Ovary (tissue), 3 donors: Measurements from ENCODE around the gene TASP1.

Source experiments
- POLR2A ChIP-seq: fragments of 450-650 bp; IDR thresholded peaks from one replicate; pipeline ENCODE4 v1.6.1; 2017; ENCODE audit warnings: antibody characterized with exemption, mild to moderate bottlenecking, moderate library complexity
- TF ChIP-seq, protein P1 (sequence below), 3 donors: fragments of 450-650 bp in 2 of 3; fragments of 200-600 bp in 1 of 3; IDR thresholded peaks; one replicate each; pipeline versions ENCODE4 v1.5.1 to v1.8.0; 2016 to 2022; ENCODE audit warnings: antibody characterized with exemption in 3 of 3, mild to moderate bottlenecking in 1 of 3
- donor health status: DM: no; HTN: no; CAD: no.

GRCh38 chr20:13486694-13487093 is 152.0 kb downstream of the TASP1 start:
- TF ChIP-seq, protein P1, sequence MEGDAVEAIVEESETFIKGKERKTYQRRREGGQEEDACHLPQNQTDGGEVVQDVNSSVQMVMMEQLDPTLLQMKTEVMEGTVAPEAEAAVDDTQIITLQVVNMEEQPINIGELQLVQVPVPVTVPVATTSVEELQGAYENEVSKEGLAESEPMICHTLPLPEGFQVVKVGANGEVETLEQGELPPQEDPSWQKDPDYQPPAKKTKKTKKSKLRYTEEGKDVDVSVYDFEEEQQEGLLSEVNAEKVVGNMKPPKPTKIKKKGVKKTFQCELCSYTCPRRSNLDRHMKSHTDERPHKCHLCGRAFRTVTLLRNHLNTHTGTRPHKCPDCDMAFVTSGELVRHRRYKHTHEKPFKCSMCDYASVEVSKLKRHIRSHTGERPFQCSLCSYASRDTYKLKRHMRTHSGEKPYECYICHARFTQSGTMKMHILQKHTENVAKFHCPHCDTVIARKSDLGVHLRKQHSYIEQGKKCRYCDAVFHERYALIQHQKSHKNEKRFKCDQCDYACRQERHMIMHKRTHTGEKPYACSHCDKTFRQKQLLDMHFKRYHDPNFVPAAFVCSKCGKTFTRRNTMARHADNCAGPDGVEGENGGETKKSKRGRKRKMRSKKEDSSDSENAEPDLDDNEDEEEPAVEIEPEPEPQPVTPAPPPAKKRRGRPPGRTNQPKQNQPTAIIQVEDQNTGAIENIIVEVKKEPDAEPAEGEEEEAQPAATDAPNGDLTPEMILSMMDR (IDR thresholded peaks at IDR 0.05) = no peak
- TF ChIP-seq POLR2A = no peak
